Activated CD8-positive, alpha-beta memory T cell treated with anti-CD3 and anti-CD28 coated beads for 4 hours (primary cell): Measurements from ENCODE around the gene FAM117A.
"Not testable (repeated sequence)": the region's sequence is repeated elsewhere in the genome, so short reads cannot be mapped to it uniquely, and the experiment has no call there.

Experiments used
- DNase-seq, 2 donors: peaks; one replicate each; pipeline ENCODE4 v3.0.0-alpha.2; 2020; ENCODE audit warnings: low read depth in 2 of 2

The FAM117A gene

GRCh38 chr17:49762151-49762941 is 1.6 kb downstream of the FAM117A start:
- no peak for DNase-seq

GRCh38 chr17:49760932-49761558 is 2.9 kb downstream of the FAM117A start:
- DNase-seq: no peak

- no peak for DNase-seq
Measured at GRCh38 chr17:49760296-49760695, 3.6 kb downstream of the FAM117A start.

- no peak for DNase-seq
Measured at GRCh38 chr17:49759203-49759602, 4.7 kb downstream of the FAM117A start.

GRCh38 chr17:49758464-49759010 is 5.4 kb downstream of the FAM117A start:
- DNase-seq: not testable (repeated sequence)

GRCh38 chr17:49757151-49757777 is 6.7 kb downstream of the FAM117A start:
- no peak for DNase-seq

GRCh38 chr17:49756323-49757150 is 7.4 kb downstream of the FAM117A start:
- DNase-seq: no peak

GRCh38 chr17:49755663-49756283 is 8.2 kb downstream of the FAM117A start:
- DNase-seq: no peak

- no peak for DNase-seq
Measured at GRCh38 chr17:49753959-49754391, 10.0 kb downstream of the FAM117A start.

GRCh38 chr17:49752508-49752907 is 11.4 kb downstream of the FAM117A start:
- no peak for DNase-seq

- DNase-seq: no peak
Measured at GRCh38 chr17:49749730-49750129, 14.2 kb downstream of the FAM117A start.

GRCh38 chr17:49748791-49749190 is 15.1 kb downstream of the FAM117A start:
- DNase-seq: peak in 1 of 2 donors; percentile 30

GRCh38 chr17:49748223-49748622 is 15.7 kb downstream of the FAM117A start:
- no peak for DNase-seq

GRCh38 chr17:49747632-49748031 is 16.3 kb downstream of the FAM117A start:
- DNase-seq: no peak

GRCh38 chr17:49746791-49747490 is 17.0 kb downstream of the FAM117A start:
- DNase-seq: no peak

GRCh38 chr17:49745175-49746139 is 18.5 kb downstream of the FAM117A start:
- DNase-seq: no peak

- no peak for DNase-seq
Measured at GRCh38 chr17:49742166-49742638, 21.7 kb downstream of the FAM117A start.

GRCh38 chr17:49741692-49742076 is 22.2 kb downstream of the FAM117A start:
- DNase-seq: no peak

- DNase-seq: no peak
Measured at GRCh38 chr17:49741009-49741691, 22.8 kb downstream of the FAM117A start.
